Cardiac muscle cell (in vitro differentiated cells and primary cell): ENCODE measurements around the gene GSG1L. TPM values are rescaled to one million over a fixed set of nuclear protein-coding genes. Genes with fewer than 3 reads are reported as not detected.

Source experiments
- DNase-seq, 2 donors: peaks; one replicate each; pipeline versions ENCODE4 v3.0.0 to v3.0.0-alpha.2; 2010 to 2017; ENCODE audit warnings: low read depth in 1 of 2, low spot score in 1 of 2
- H3K27ac ChIP-seq: fragments of 200-600 bp; sonication (generic); 2 replicates; pipeline ENCODE4 v1.5.1; 2016
- H3K27me3 ChIP-seq: fragments of 200-600 bp; sonication (generic); 2 replicates; pipeline ENCODE4 v1.6.0; 2016; ENCODE audit warnings: control low read depth
- H3K36me3 ChIP-seq: fragments of 200-600 bp; sonication (generic); 2 replicates; pipeline ENCODE4 v1.5.1; 2016; ENCODE audit warnings: control low read depth
- H3K4me1 ChIP-seq: fragments of 200-600 bp; sonication (generic); 2 replicates; pipeline ENCODE4 v1.8.1; 2017; ENCODE audit warnings: low read depth, mild to moderate bottlenecking, mixed run types
- H3K4me3 ChIP-seq: fragments of 200-600 bp; sonication (generic); 2 replicates; pipeline ENCODE4 v1.5.1; 2016; ENCODE audit warnings: mild to moderate bottlenecking
- H3K9me3 ChIP-seq: fragments of 200-600 bp; sonication (generic); 2 replicates; pipeline ENCODE4 v1.5.1; 2017; ENCODE audit warnings: low read depth, mild to moderate bottlenecking, control low read depth
- polyA plus RNA-seq: library from polyadenylated mRNA; unstranded; fragments of >200 nt; fragmentation: Nextera tagmentation; extraction: Ambion mirVana; gene quantifications from 2 replicates; pipeline ENCODE4 v1.2.1, GENCODE V29; 2016
- total RNA-seq: library from RNA; depleted of rRNA; stranded (reverse); fragments of >200 nt; gene quantifications from 2 replicates; pipeline ENCODE4 v1.2.3, GENCODE V29; 2016
- TF ChIP-seq, protein P1 (sequence below): IDR thresholded peaks from 2 replicates; pipeline ENCODE4 v1.5.1; 2012; ENCODE audit warnings: low read depth, mild to moderate bottlenecking, low read length

The GSG1L gene
- total and polyA plus RNA-seq, 2 experiments from 2014 or later = not detected

DNA sequence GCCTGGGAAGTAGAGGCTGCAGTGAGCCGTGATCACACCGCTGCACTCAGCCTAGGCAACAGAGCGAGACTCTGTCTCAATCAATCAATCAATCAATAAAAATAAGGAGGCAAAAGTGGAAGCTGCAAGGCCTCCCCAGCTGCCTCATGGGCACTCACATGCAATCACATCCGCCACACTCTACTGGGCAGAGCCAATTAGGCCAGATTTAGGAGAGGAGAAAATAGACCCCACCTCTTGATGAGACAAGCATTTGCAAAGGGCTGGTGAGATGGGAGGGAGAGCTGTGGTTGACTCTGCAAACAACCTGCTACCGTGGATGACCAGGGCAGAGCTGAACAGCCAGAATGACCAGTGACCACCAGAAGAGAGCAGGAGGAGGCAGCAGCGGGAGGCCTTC lies 14.7 kb upstream of the GSG1L start:
- no peak for DNase-seq
- H3K27ac ChIP-seq = no peak overlapping the region
- H3K36me3 ChIP-seq = no peaks in the 10 kb centered on the region
- no peak overlapping the region for H3K4me3 ChIP-seq
- no peaks in the 10 kb centered on the region for H3K9me3 ChIP-seq
- no peaks in the 10 kb centered on the region for H3K27me3 ChIP-seq
- TF ChIP-seq, protein P1, sequence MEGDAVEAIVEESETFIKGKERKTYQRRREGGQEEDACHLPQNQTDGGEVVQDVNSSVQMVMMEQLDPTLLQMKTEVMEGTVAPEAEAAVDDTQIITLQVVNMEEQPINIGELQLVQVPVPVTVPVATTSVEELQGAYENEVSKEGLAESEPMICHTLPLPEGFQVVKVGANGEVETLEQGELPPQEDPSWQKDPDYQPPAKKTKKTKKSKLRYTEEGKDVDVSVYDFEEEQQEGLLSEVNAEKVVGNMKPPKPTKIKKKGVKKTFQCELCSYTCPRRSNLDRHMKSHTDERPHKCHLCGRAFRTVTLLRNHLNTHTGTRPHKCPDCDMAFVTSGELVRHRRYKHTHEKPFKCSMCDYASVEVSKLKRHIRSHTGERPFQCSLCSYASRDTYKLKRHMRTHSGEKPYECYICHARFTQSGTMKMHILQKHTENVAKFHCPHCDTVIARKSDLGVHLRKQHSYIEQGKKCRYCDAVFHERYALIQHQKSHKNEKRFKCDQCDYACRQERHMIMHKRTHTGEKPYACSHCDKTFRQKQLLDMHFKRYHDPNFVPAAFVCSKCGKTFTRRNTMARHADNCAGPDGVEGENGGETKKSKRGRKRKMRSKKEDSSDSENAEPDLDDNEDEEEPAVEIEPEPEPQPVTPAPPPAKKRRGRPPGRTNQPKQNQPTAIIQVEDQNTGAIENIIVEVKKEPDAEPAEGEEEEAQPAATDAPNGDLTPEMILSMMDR = no peak
- no peaks in the 10 kb centered on the region for H3K4me1 ChIP-seq

DNA sequence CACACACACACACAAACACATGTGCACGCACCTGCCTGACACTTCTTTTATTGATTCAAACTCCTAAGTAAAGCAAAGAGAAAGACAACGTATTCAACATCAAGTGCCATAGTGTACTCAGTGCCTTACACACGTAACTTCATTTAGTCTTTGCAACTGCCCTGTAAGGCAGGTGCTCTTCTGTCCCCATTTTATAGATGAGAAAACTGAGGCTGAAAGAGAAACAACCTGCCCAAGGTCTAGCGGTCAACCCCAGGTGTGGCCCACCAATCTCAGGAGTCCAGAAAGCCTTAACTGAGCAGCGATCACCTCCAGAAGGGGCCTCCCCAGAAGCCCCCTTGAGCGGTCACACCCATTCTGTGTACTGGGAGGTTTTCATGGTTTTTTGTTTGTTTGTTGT lies 10.3 kb upstream of the GSG1L start:
- DNase-seq = no peak
- no peaks in the 10 kb centered on the region for H3K4me1 ChIP-seq
- TF ChIP-seq, protein P1 = no peak
- H3K36me3 ChIP-seq = no peaks in the 10 kb centered on the region
- H3K27me3 ChIP-seq = peaks cover 9% of the 10 kb centered on the region
- H3K27ac ChIP-seq = no peak overlapping the region
- H3K9me3 ChIP-seq = no peaks in the 10 kb centered on the region
- no peak overlapping the region for H3K4me3 ChIP-seq

DNA sequence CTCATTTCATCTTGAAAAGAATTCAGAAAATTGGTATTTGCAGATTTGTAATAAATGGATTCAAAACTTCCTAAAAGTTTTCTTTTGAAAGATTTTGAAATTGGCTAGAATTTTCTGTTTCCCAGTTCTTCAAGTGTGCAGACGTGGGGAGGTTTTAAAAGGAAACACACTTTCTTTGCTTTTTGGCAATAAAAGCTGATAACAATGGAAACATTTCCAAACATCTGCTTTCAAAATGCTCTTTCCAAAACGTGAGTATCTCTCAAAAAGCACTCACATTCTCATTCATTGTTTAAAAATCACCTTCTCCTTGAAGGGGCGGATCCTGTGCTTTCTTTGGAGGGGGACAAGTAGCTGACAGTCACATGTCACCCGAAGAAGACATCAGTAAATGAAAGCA lies 8.6 kb upstream of the GSG1L start:
- no peak for DNase-seq
- TF ChIP-seq, protein P1 = no peak
- Histone ChIP-seq H3K9me3 (no peaks in the 10 kb centered on the region), H3K4me1 (no peaks in the 10 kb centered on the region), H3K4me3 (no peak overlapping the region), H3K36me3 (no peaks in the 10 kb centered on the region), H3K27ac (no peak overlapping the region), H3K27me3 (peaks cover 9% of the 10 kb centered on the region)

DNA sequence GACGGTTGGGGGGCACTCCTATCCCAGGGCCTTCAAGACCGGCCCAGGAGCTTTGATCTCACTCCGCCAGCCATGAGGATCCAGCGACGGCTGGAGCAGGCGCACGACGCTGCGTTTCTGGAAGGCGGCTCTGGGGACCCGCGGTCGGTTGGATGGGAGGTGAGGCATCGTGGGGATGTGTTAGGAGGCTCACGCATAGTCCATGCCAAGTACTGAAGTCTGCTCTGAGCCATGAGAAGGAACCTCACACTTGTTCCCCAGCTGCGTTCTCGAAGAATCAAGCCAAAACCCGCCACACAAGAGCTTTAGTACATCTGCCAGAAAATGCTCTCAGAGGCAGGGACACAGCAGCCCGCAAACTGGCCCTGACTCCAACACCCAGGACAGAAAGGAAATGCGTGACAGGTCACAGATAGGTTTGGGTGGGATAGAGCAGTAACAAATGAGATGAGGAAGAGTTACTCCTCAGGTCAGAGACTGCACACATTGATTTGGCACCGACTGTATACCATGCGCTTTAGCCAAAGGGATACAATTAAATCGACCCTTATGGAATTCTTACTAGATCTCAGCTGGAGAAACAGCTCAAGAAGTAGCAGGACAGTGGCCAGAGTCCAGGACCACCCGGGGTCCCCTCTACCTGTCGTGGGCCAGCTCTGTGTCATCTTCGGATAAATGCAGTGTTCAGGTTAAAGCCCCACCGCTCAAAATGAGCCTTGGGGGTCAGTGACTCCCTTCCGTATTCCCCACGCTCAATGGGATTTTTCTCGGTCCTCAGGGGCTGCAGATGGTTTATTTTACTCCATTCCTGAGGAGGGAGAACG lies 6.7 kb upstream of the GSG1L start:
- TF ChIP-seq, protein P1 = no peak
- no peak overlapping the region for H3K27ac ChIP-seq
- H3K36me3 ChIP-seq = no peaks in the 10 kb centered on the region
- no peaks in the 10 kb centered on the region for H3K4me1 ChIP-seq
- no peak overlapping the region for H3K4me3 ChIP-seq
- peaks cover 24% of the 10 kb centered on the region for H3K27me3 ChIP-seq
- H3K9me3 ChIP-seq = no peaks in the 10 kb centered on the region
- DNase-seq = no peak

DNA sequence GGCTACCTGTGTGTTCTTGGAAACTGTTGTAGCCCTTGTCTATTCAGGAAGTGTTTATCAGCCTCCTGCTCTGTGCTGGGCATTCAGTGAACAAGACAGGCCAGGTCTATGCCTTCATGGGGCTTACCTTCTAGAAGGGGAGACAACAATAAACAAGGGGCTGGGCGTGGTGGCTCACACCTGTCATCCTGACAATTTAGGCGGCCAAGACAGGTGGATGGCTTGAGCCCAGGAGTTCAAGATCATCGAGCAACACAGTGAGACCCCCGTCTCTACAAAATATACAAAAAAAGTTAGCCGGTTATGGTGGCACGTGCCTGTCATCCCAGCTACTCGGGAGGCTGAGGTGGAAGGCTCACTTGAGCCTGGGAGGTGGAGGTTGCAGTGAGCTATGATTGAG lies 5.5 kb upstream of the GSG1L start:
- H3K9me3 ChIP-seq = no peaks in the 10 kb centered on the region
- peaks cover 36% of the 10 kb centered on the region for H3K27me3 ChIP-seq
- TF ChIP-seq, protein P1 = no peak
- no peak for DNase-seq
- H3K4me3 ChIP-seq = no peak overlapping the region
- no peaks in the 10 kb centered on the region for H3K4me1 ChIP-seq
- H3K27ac ChIP-seq = no peak overlapping the region
- H3K36me3 ChIP-seq = no peaks in the 10 kb centered on the region
